Lung (tissue), 12 donors: Measurements from ENCODE around the gene DOCK4. TPM values are rescaled to one million over a fixed set of nuclear protein-coding genes. Genes with fewer than 3 reads are reported as not detected.

Experiments
- ATAC-seq: fragments of 200-7000 bp; cut with Tn5 transposase; one replicate; pipeline ENCODE4 v1.9.1; 2020; ENCODE audit warnings: moderate number of reproducible peaks; ENCODE audit not compliant: insufficient read depth, low FRiP score
- DNase-seq, 3 donors: peaks; one replicate each; pipeline ENCODE4 v3.0.0-alpha.2; 2013 to 2017
- H3K27ac ChIP-seq, 2 donors: one replicate each; pipeline ENCODE4 v1.5.1; 2013; ENCODE audit warnings: mild to moderate bottlenecking in 2 of 2, moderate library complexity in 2 of 2, control low read depth in 1 of 2, inconsistent platforms in 1 of 2, low read depth in 1 of 2, low read length in 1 of 2
- H3K27me3 ChIP-seq, 3 donors: one replicate each; pipeline ENCODE4 v1.5.1; 2013; ENCODE audit warnings: low read length in 2 of 3; ENCODE audit not compliant: control insufficient read depth in 3 of 3, insufficient read depth in 3 of 3
- H3K36me3 ChIP-seq, 4 donors: one replicate each; pipeline ENCODE4 v1.5.1; 2013; ENCODE audit warnings: low read length in 4 of 4, mild to moderate bottlenecking in 1 of 4, moderate library complexity in 1 of 4; ENCODE audit not compliant: control insufficient read depth in 4 of 4, insufficient read depth in 4 of 4
- H3K4me1 ChIP-seq, 5 donors: one replicate each; pipeline ENCODE4 v1.5.1; 2013; ENCODE audit warnings: low read length in 5 of 5, mild to moderate bottlenecking in 2 of 5, moderate library complexity in 1 of 5; ENCODE audit not compliant: control insufficient read depth in 5 of 5, insufficient read depth in 5 of 5
- H3K4me3 ChIP-seq: one replicate; pipeline ENCODE4 v1.5.1; 2013; ENCODE audit warnings: mild to moderate bottlenecking, control low read depth, moderate library complexity
- H3K9ac ChIP-seq, 2 donors: one replicate each; pipeline ENCODE4 v1.5.1; 2013; ENCODE audit warnings: low read length in 2 of 2, control low read depth in 1 of 2; ENCODE audit not compliant: insufficient read depth in 1 of 2
- H3K9me3 ChIP-seq, 4 donors: one replicate each; pipeline ENCODE4 v1.5.1; 2013; ENCODE audit warnings: low read length in 3 of 4, mild to moderate bottlenecking in 1 of 4, moderate library complexity in 1 of 4; ENCODE audit not compliant: control insufficient read depth in 4 of 4, insufficient read depth in 3 of 4
- CTCF ChIP-seq: IDR thresholded peaks from 2 replicates; pipeline ENCODE4 v1.5.1; 2012; ENCODE audit warnings: mild to moderate bottlenecking; ENCODE audit errors: control extremely low read depth, extremely low read depth
- WGBS, 2 donors: extraction: QIAGEN DNeasy Blood & Tissue Kit; methylation state at CpG; one replicate each; pipeline ENCODE4 v1.1.7; 2013; 5-methylcytosine and 5-hydroxymethylcytosine counted together
- polyA plus RNA-seq, 2 donors: library from polyadenylated mRNA; stranded (reverse); fragments of 200-250 nt; gene quantifications; one replicate each; pipeline ENCODE4 v1.2.1, GENCODE V29; 2013
- total RNA-seq, 2 donors: library from RNA; depleted of rRNA in 1 of 2; stranded (reverse); fragments of >200 nt in 1 of 2; gene quantifications; one replicate each; pipeline ENCODE4 v1.2.1, GENCODE V29; 2014 to 2021
- donor health status: control.
- donor health status: control.
- donor health status: Bipolar disorder and iron deficiency.
- donor health status: healthy.
- donor health status: DM: yes; HTN: yes; CAD: no.

DOCK4 gene
- total and polyA plus RNA-seq, 4 donors = 18.7 to 163 (median 40.3) TPM

GRCh38 chr7:111681242-111681641, 525.0 kb downstream of the DOCK4 start:
- DNase-seq = no peak
- Histone ChIP-seq H3K9ac (no peak overlapping the region), H3K27ac (no peak overlapping the region), H3K27me3 (no peaks in the 10 kb centered on the region), H3K36me3 (no peaks in the 10 kb centered on the region), H3K4me1 (no peaks in the 10 kb centered on the region), H3K9me3 (no peaks in the 10 kb centered on the region), H3K4me3 (no peak overlapping the region)
- 88 to 89% methylated on average over 3 of the region's 3 CpGs for WGBS, 2 donors
- ATAC-seq = no peak
- no peak for TF ChIP-seq CTCF

GRCh38 chr7:111678986-111679385, 527.2 kb downstream of the DOCK4 start:
- TF ChIP-seq CTCF = no peak
- Histone ChIP-seq H3K9me3 (no peaks in the 10 kb centered on the region), H3K4me3 (no peak overlapping the region), H3K4me1 (no peaks in the 10 kb centered on the region), H3K27ac (no peak overlapping the region), H3K36me3 (no peaks in the 10 kb centered on the region), H3K27me3 (no peaks in the 10 kb centered on the region), H3K9ac (no peak overlapping the region)
- DNase-seq (no peak), ATAC-seq (no peak)
- 55 to 81% methylated on average over 2 of the region's 2 CpGs for WGBS, 2 donors

- 61 to 67% methylated on average over 3 of the region's 3 CpGs for WGBS, 2 donors
- no peaks in the 10 kb centered on the region for H3K4me1 ChIP-seq
- DNase-seq = no peak
- H3K27ac ChIP-seq = no peak overlapping the region
- no peak for ATAC-seq
- no peaks in the 10 kb centered on the region for H3K9me3 ChIP-seq
- H3K9ac ChIP-seq = no peak overlapping the region
- TF ChIP-seq CTCF = no peak
- no peak overlapping the region for H3K4me3 ChIP-seq
- H3K27me3 ChIP-seq = no peaks in the 10 kb centered on the region
- H3K36me3 ChIP-seq = no peaks in the 10 kb centered on the region
Observed at GRCh38 chr7:111678281-111678680, 527.9 kb downstream of the DOCK4 start.

GRCh38 chr7:111677848-111678247, 528.4 kb downstream of the DOCK4 start:
- H3K9ac ChIP-seq = no peak overlapping the region
- no peak for TF ChIP-seq CTCF
- H3K36me3 ChIP-seq = no peaks in the 10 kb centered on the region
- H3K9me3 ChIP-seq = no peaks in the 10 kb centered on the region
- no peak overlapping the region for H3K27ac ChIP-seq
- H3K4me3 ChIP-seq = no peak overlapping the region
- H3K4me1 ChIP-seq = no peaks in the 10 kb centered on the region
- no peak for ATAC-seq
- H3K27me3 ChIP-seq = no peaks in the 10 kb centered on the region
- no peak for DNase-seq
